Trophoblast cell (in vitro differentiated cells and primary cell): Measurements from ENCODE around the gene ZNF747.
A peak's percentile ranks its signal among the peaks of the same experiment; 100 is the strongest.

Experiments used
- DNase-seq, 2 donors: peaks; one replicate each; pipeline ENCODE4 v3.0.0-alpha.2; 2016
- H2AFZ ChIP-seq: 2 replicates; pipeline ENCODE4 v1.6.1; 2013; ENCODE audit warnings: low read length, moderate library complexity, mild to moderate bottlenecking; ENCODE audit not compliant: insufficient read depth, poor library complexity
- H2AK5ac ChIP-seq: 2 replicates; pipeline ENCODE4 v1.6.1; 2013; ENCODE audit warnings: mild to moderate bottlenecking, low read length
- H2BK120ac ChIP-seq: 2 replicates; pipeline ENCODE4 v1.6.1; 2013; ENCODE audit warnings: low read length, mild to moderate bottlenecking, moderate library complexity; ENCODE audit not compliant: insufficient read depth, poor library complexity
- H2BK12ac ChIP-seq: 2 replicates; pipeline ENCODE4 v1.6.1; 2013; ENCODE audit warnings: mild to moderate bottlenecking, low read length, moderate library complexity
- H2BK5ac ChIP-seq: 2 replicates; pipeline ENCODE4 v1.6.1; 2013; ENCODE audit warnings: low read length, low read depth, moderate library complexity, mild to moderate bottlenecking; ENCODE audit not compliant: poor library complexity
- H3K14ac ChIP-seq: 2 replicates; pipeline ENCODE4 v1.6.1; 2013; ENCODE audit warnings: mild to moderate bottlenecking, low read length
- H3K18ac ChIP-seq: 2 replicates; pipeline ENCODE4 v1.6.1; 2013; ENCODE audit warnings: mild to moderate bottlenecking, low read length
- H3K23ac ChIP-seq: 2 replicates; pipeline ENCODE4 v1.6.1; 2013; ENCODE audit warnings: low read length
- H3K27ac ChIP-seq: 2 replicates; pipeline ENCODE4 v1.5.1; 2013; ENCODE audit warnings: low read depth, mild to moderate bottlenecking, inconsistent platforms, low read length, moderate library complexity
- H3K27me3 ChIP-seq: 2 replicates; pipeline ENCODE4 v1.6.1; 2013; ENCODE audit warnings: inconsistent platforms, mild to moderate bottlenecking, low read length, moderate library complexity; ENCODE audit not compliant: insufficient read depth
- H3K36me3 ChIP-seq, 2 experiments: 1 replicate in 1 of 2; 2 replicates in 1 of 2; pipeline ENCODE4 v1.6.1; 2013; ENCODE audit warnings: low read length in 2 of 2, mild to moderate bottlenecking in 2 of 2, moderate library complexity in 1 of 2; ENCODE audit not compliant: insufficient read depth in 2 of 2, control insufficient read depth in 1 of 2
- H3K4ac ChIP-seq: 2 replicates; pipeline ENCODE4 v1.6.1; 2013; ENCODE audit warnings: low read depth, mild to moderate bottlenecking, low read length, moderate library complexity
- H3K4me1 ChIP-seq, 2 experiments: 1 replicate in 1 of 2; 2 replicates in 1 of 2; pipeline ENCODE4 v1.6.1; 2013; ENCODE audit warnings: low read length in 2 of 2, mild to moderate bottlenecking in 2 of 2, moderate library complexity in 1 of 2; ENCODE audit not compliant: insufficient read depth in 2 of 2, control insufficient read depth in 1 of 2
- H3K4me2 ChIP-seq: 2 replicates; pipeline ENCODE4 v1.6.1; 2013; ENCODE audit warnings: inconsistent platforms, mild to moderate bottlenecking, low read length, moderate library complexity
- H3K4me3 ChIP-seq: 2 replicates; pipeline ENCODE4 v1.5.1; 2013; ENCODE audit warnings: mild to moderate bottlenecking, low read depth, low read length, inconsistent platforms
- H3K79me1 ChIP-seq: one replicate; pipeline ENCODE4 v1.6.1; 2013; ENCODE audit warnings: low read length
- H3K79me2 ChIP-seq: 2 replicates; pipeline ENCODE4 v1.6.1; 2013; ENCODE audit warnings: low read length, mild to moderate bottlenecking; ENCODE audit not compliant: control insufficient read depth, insufficient read depth, poor library complexity
- H3K9ac ChIP-seq: 2 replicates; pipeline ENCODE4 v1.6.1; 2013; ENCODE audit warnings: mild to moderate bottlenecking, low read length
- H3K9me3 ChIP-seq: 2 replicates; pipeline ENCODE4 v1.6.1; 2013; ENCODE audit warnings: low read depth, mild to moderate bottlenecking, control low read depth, inconsistent platforms, low read length; ENCODE audit not compliant: insufficient read depth
- H4K12ac ChIP-seq: 2 replicates; pipeline ENCODE4 v1.6.1; 2013; ENCODE audit warnings: low read depth, mild to moderate bottlenecking, low read length, moderate library complexity
- H4K8ac ChIP-seq: 2 replicates; pipeline ENCODE4 v1.6.1; 2013; ENCODE audit warnings: low read depth, mild to moderate bottlenecking, low read length, moderate library complexity
- H4K91ac ChIP-seq: one replicate; pipeline ENCODE4 v1.6.1; 2013; ENCODE audit warnings: low read depth, mild to moderate bottlenecking, low read length, moderate library complexity
- WGBS: extraction: QIAGEN DNeasy Blood & Tissue Kit; methylation state at CpG from one replicate; pipeline ENCODE4 v1.1.7; 2013; ENCODE audit warnings: missing lambda C conversion rate; ENCODE audit not compliant: insufficient read length, insufficient coverage; ENCODE audit errors: extremely low coverage; 5-methylcytosine and 5-hydroxymethylcytosine counted together

ZNF747 gene

GRCh38 chr16:30559690-30560089, 25.0 kb upstream of the ZNF747 start:
- no peak overlapping the region for H3K4ac ChIP-seq
- H4K8ac ChIP-seq, result no peak overlapping the region
- H3K9ac ChIP-seq, result no peak overlapping the region
- no peak overlapping the region for H3K4me3 ChIP-seq
- no peak overlapping the region for H4K12ac ChIP-seq
- H3K36me3 ChIP-seq, result peaks cover 10 to 11% of the 10 kb centered on the region in 2 experiments
- no peak overlapping the region for H2AK5ac ChIP-seq
- H4K91ac ChIP-seq, result peak overlapping the region; percentile 47
- H3K79me1 ChIP-seq, result peaks cover 13% of the 10 kb centered on the region
- no peak overlapping the region for H3K27ac ChIP-seq
- no peak overlapping the region for H2BK120ac ChIP-seq
- no peak overlapping the region for H2AFZ ChIP-seq
- no peak overlapping the region for H2BK5ac ChIP-seq
- no peaks in the 10 kb centered on the region for H3K27me3 ChIP-seq
- no peak overlapping the region for H3K23ac ChIP-seq
- WGBS, result no CpG with 5 or more reads among the region's 6 CpGs
- no peak for DNase-seq
- H2BK12ac ChIP-seq, result peak overlapping the region; percentile 43
- peaks cover 4 to 7% of the 10 kb centered on the region in 2 experiments for H3K4me1 ChIP-seq
- H3K18ac ChIP-seq, result no peak overlapping the region
- peaks cover 6% of the 10 kb centered on the region for H3K79me2 ChIP-seq
- no peaks in the 10 kb centered on the region for H3K9me3 ChIP-seq
- H3K14ac ChIP-seq, result no peak overlapping the region
- H3K4me2 ChIP-seq, result no peak overlapping the region

- Histone ChIP-seq H3K9ac (no peak overlapping the region), H3K4ac (peak overlapping the region; percentile 49), H3K18ac (no peak overlapping the region), H4K8ac (peak overlapping the region; percentile 77), H2BK120ac (no peak overlapping the region), H3K36me3 (peaks cover 14% of the 10 kb centered on the region in 2 experiments), H3K4me3 (peak overlapping the region; percentile 21), H2AK5ac (peak overlapping the region; percentile 69), H4K91ac (peak overlapping the region; percentile 47), H3K27me3 (no peaks in the 10 kb centered on the region), H3K27ac (peak overlapping the region; percentile 8), H2BK12ac (no peak overlapping the region), H2AFZ (no peak overlapping the region), H3K4me1 (peaks cover 4 to 7% of the 10 kb centered on the region in 2 experiments), H3K79me2 (peaks cover 6% of the 10 kb centered on the region), H3K23ac (no peak overlapping the region), H2BK5ac (no peak overlapping the region), H4K12ac (peak overlapping the region; percentile 20), H3K14ac (no peak overlapping the region), H3K4me2 (peak overlapping the region; percentile 48), H3K79me1 (peaks cover 13% of the 10 kb centered on the region), H3K9me3 (no peaks in the 10 kb centered on the region)
- DNase-seq, result no peak
- no CpG with 5 or more reads among the region's 21 CpGs for WGBS
Measured at GRCh38 chr16:30558789-30559377, 24.2 kb upstream of the ZNF747 start.

GRCh38 chr16:30557957-30558788, 23.5 kb upstream of the ZNF747 start, which contains the start of gene ZNF764:
Gene ZNF764, minus strand, starts transcription at chr16:30558374. Its CDS starts 192 bp downstream, at chr16:30558182.
- peak within 1 kb of the TSS; percentile 82 for H3K4ac ChIP-seq
- no CpG with 5 or more reads among the region's 74 CpGs for WGBS
- peak within 1 kb of the TSS; percentile 75 for H3K27ac ChIP-seq
- H4K8ac ChIP-seq, result peak within 1 kb of the TSS; percentile 98
- H4K91ac ChIP-seq, result peak within 1 kb of the TSS; percentile 95
- peak within 1 kb of the TSS; percentile 90 for H3K4me2 ChIP-seq
- peak within 1 kb of the TSS; percentile 83 for H3K9ac ChIP-seq
- H2BK5ac ChIP-seq, result peak within 1 kb of the TSS; percentile 81
- peak within 1 kb of the TSS; percentile 86 for H2BK120ac ChIP-seq
- no peaks in the 10 kb centered on the region for H3K27me3 ChIP-seq
- peak within 1 kb of the TSS; percentile 87 for H3K4me3 ChIP-seq
- peak within 1 kb of the TSS; percentile 8 for H2BK12ac ChIP-seq
- H3K79me1 ChIP-seq, result peaks cover 13% of the 10 kb centered on the region
- H3K79me2 ChIP-seq, result peaks cover 6% of the 10 kb centered on the region
- peak within 1 kb of the TSS; percentile 69 for H2AK5ac ChIP-seq
- peak within 1 kb of the TSS; percentile 86 for H3K18ac ChIP-seq
- peak within 1 kb of the TSS; percentile 93 for H4K12ac ChIP-seq
- H2AFZ ChIP-seq, result peak within 1 kb of the TSS; percentile 69
- no peak within 1 kb of the TSS for H3K23ac ChIP-seq
- H3K36me3 ChIP-seq, result peaks cover 14% of the 10 kb centered on the region in 2 experiments
- peaks cover 4 to 7% of the 10 kb centered on the region in 2 experiments for H3K4me1 ChIP-seq
- DNase-seq, result peak; percentile 99
- H3K9me3 ChIP-seq, result no peaks in the 10 kb centered on the region
- peak within 1 kb of the TSS; percentile 91 for H3K14ac ChIP-seq

- Histone ChIP-seq H3K27ac (peak overlapping the region; percentile 75), H4K8ac (peak overlapping the region; percentile 98), H3K4me1 (peaks cover 4 to 7% of the 10 kb centered on the region in 2 experiments), H3K9me3 (peaks cover 2% of the 10 kb centered on the region), H3K14ac (peak overlapping the region; percentile 91), H3K18ac (peak overlapping the region; percentile 86), H3K27me3 (no peaks in the 10 kb centered on the region), H2AFZ (peak overlapping the region; percentile 69), H4K91ac (peak overlapping the region; percentile 95), H3K4me3 (peak overlapping the region; percentile 87), H2BK120ac (peak overlapping the region; percentile 86), H2AK5ac (peak overlapping the region; percentile 64), H2BK5ac (peak overlapping the region; percentile 81), H4K12ac (peak overlapping the region; percentile 93), H3K4me2 (peak overlapping the region; percentile 90), H3K79me1 (peaks cover 13% of the 10 kb centered on the region), H2BK12ac (peak overlapping the region; percentile 8), H3K79me2 (peaks cover 6% of the 10 kb centered on the region), H3K9ac (peak overlapping the region; percentile 83), H3K23ac (no peak overlapping the region), H3K4ac (peak overlapping the region; percentile 82), H3K36me3 (peaks cover 14% of the 10 kb centered on the region in 2 experiments)
- DNase-seq, result no peak
- no CpG with 5 or more reads among the region's 17 CpGs for WGBS
Measured at GRCh38 chr16:30557707-30557956, 23.0 kb upstream of the ZNF747 start.
